Tibial nerve (tissue), 4 donors: ENCODE data around the gene STT3A. TPM values are rescaled to one million over a fixed set of nuclear protein-coding genes. Genes with fewer than 3 reads are reported as not detected.

Experiments
- DNase-seq, 2 donors: peaks; one replicate each; pipeline ENCODE4 v3.0.0-alpha.2; 2019; ENCODE audit warnings: low spot score in 2 of 2
- H3K27ac ChIP-seq, 4 donors: fragments of 200-600 bp; sonication (generic) in 3 of 4; one replicate each; pipeline ENCODE4 v1.5.1; 2017 to 2019; ENCODE audit warnings: mild to moderate bottlenecking in 1 of 4
- H3K27me3 ChIP-seq, 2 donors: fragments of 200-600 bp; sonication (generic) in 1 of 2; one replicate each; pipeline versions ENCODE4 v1.5.1 to v1.6.0; 2017 to 2019
- H3K36me3 ChIP-seq, 3 donors: fragments of 200-600 bp; sonication (generic); one replicate each; pipeline ENCODE4 v1.5.1; 2018 to 2019
- H3K4me1 ChIP-seq, 4 donors: fragments of 200-600 bp; sonication (generic) in 3 of 4; one replicate each; pipeline ENCODE4 v1.5.1; 2017 to 2019
- H3K4me3 ChIP-seq, 4 donors: fragments of 200-600 bp; sonication (generic) in 3 of 4; one replicate each; pipeline ENCODE4 v1.5.1; 2017 to 2019; ENCODE audit warnings: mild to moderate bottlenecking in 1 of 4, moderate library complexity in 1 of 4
- H3K9me3 ChIP-seq, 4 donors: fragments of 200-600 bp; sonication (generic) in 3 of 4; one replicate each; pipeline ENCODE4 v1.5.1; 2017 to 2019
- EP300 ChIP-seq, 2 donors: sonication (generic); formaldehyde crosslinking; IDR thresholded peaks; one replicate each; pipeline ENCODE4 v1.6.1; 2017; ENCODE audit warnings: antibody characterized with exemption in 2 of 2, mild to moderate bottlenecking in 1 of 2
- POLR2A ChIP-seq, 2 donors: fragments of 450-650 bp; IDR thresholded peaks; one replicate each; pipeline ENCODE4 v1.6.1; 2017; ENCODE audit warnings: antibody characterized with exemption in 2 of 2, mild to moderate bottlenecking in 2 of 2, moderate library complexity in 2 of 2
- WGBS, 2 donors: methylation state at CpG; one replicate each; pipeline ENCODE4 v1.1.5; 2018; 5-methylcytosine and 5-hydroxymethylcytosine counted together
- small RNA-seq: library from RNA; depleted of rRNA; stranded (forward); fragments of <200 nt; gene quantifications from one replicate; pipeline ENCODE3, GENCODE V24; 2016
- total RNA-seq, 4 donors: library from RNA; depleted of rRNA; stranded (reverse); fragments of >200 nt; gene quantifications; one replicate each; pipeline ENCODE4 v1.1.0, GENCODE V29; 2016
- TF ChIP-seq, protein P1 (sequence below), 5 experiments: fragments of 200-600 bp in 3 of 5; fragments of 450-650 bp in 2 of 5; sonication (generic) in 3 of 5; IDR thresholded peaks; one replicate each; pipeline ENCODE4 v1.5.1; 2016 to 2019; ENCODE audit warnings: antibody characterized with exemption in 5 of 5, mild to moderate bottlenecking in 3 of 5, moderate library complexity in 2 of 5

The STT3A gene
- total RNA-seq, 4 donors from 2014 or later = 54.8 to 172 (median 73.3) TPM

DNA sequence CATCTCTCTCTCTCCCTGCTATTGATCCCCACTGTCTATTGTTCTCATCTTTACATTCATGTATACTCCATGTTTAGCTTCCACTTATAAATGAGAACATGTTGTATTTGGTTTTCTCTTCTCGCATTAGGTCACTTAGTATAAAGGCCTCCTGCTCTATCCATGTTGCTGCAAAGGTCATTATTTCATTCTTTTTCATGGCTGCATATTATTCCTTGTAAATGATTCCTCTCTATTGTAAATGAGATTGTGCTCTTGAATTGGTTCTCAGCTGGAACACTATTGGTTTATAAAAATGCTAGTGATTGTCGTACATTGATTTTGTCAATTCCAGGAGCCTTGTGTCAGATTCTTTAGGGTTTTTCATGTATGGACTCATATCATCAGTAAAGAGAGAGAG is 74.5 kb downstream of the STT3A start:
- 94 to 99% methylated on average over 2 of the region's 2 CpGs for WGBS, 2 donors
- H3K36me3 ChIP-seq = no peaks in the 10 kb centered on the region
- H3K9me3 ChIP-seq = peaks cover 0 to 12% (median 4%) of the 10 kb centered on the region in 4 donors
- no peak overlapping the region for H3K27ac ChIP-seq
- DNase-seq = no peak
- H3K27me3 ChIP-seq = no peaks in the 10 kb centered on the region
- TF ChIP-seq, protein P1, sequence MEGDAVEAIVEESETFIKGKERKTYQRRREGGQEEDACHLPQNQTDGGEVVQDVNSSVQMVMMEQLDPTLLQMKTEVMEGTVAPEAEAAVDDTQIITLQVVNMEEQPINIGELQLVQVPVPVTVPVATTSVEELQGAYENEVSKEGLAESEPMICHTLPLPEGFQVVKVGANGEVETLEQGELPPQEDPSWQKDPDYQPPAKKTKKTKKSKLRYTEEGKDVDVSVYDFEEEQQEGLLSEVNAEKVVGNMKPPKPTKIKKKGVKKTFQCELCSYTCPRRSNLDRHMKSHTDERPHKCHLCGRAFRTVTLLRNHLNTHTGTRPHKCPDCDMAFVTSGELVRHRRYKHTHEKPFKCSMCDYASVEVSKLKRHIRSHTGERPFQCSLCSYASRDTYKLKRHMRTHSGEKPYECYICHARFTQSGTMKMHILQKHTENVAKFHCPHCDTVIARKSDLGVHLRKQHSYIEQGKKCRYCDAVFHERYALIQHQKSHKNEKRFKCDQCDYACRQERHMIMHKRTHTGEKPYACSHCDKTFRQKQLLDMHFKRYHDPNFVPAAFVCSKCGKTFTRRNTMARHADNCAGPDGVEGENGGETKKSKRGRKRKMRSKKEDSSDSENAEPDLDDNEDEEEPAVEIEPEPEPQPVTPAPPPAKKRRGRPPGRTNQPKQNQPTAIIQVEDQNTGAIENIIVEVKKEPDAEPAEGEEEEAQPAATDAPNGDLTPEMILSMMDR (IDR thresholded peaks at IDR 0.05) = no peak
- TF ChIP-seq EP300 (IDR thresholded peaks at IDR 0.05) (no peak), POLR2A (IDR thresholded peaks at IDR 0.05) (no peak)
- H3K4me1 ChIP-seq = no peaks in the 10 kb centered on the region
- no peak overlapping the region for H3K4me3 ChIP-seq

DNA sequence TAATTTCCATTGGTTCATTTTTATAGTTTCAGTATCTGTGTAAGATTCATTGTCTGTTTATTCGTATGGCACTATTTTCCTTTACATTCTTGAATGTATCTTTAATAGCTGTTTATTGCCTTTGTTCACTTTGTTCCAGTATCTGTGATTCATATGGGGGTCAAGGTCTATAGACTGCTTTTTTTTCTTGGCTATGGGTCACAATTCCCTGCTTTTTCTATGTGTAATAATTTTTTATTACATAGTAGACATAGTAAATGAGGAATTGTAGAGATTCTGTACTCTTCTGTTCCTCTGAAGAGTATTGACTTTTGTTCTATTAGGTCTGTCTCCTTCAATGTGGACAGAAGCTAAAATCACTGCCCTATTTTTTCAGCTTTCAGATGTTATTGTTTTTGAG is 77.5 kb downstream of the STT3A start:
- Histone ChIP-seq H3K9me3 (peaks cover 0 to 9% (median 3%) of the 10 kb centered on the region in 4 donors), H3K4me3 (no peak overlapping the region), H3K36me3 (no peaks in the 10 kb centered on the region), H3K27ac (no peak overlapping the region), H3K4me1 (no peaks in the 10 kb centered on the region), H3K27me3 (no peaks in the 10 kb centered on the region)
- 61 to 73% methylated on average over 1 of the region's 1 CpG for WGBS, 2 donors
- TF ChIP-seq, protein P1 (IDR thresholded peaks at IDR 0.05) = no peak
- TF ChIP-seq EP300 (IDR thresholded peaks at IDR 0.05) = no peak
- no peak for TF ChIP-seq POLR2A (IDR thresholded peaks at IDR 0.05)
- DNase-seq = no peak

DNA sequence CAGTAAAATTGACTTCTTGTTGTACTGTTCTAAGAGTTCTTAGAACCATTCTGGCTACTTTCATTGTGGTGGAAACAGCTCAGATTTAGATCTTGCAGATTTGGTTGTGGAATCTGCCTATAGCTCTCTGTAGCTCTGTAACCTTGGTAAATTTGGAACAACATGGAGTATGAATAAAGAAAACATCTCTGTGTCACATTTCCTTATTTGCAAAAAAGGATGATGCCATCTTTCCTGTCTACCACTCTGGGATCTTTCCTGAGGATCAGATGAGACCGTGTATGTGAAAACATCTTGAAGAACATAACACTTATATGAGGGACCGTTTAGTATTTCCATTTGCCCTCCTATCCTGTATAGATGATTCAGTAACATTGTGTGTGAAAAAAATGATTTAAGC is 78.9 kb downstream of the STT3A start:
- H3K27me3 ChIP-seq = no peaks in the 10 kb centered on the region
- no peaks in the 10 kb centered on the region for H3K36me3 ChIP-seq
- H3K4me1 ChIP-seq = no peaks in the 10 kb centered on the region
- peaks cover 0 to 2% (median under 1%) of the 10 kb centered on the region in 4 donors for H3K9me3 ChIP-seq
- TF ChIP-seq, protein P1 (IDR thresholded peaks at IDR 0.05) = no peak
- TF ChIP-seq EP300 (IDR thresholded peaks at IDR 0.05) = no peak
- TF ChIP-seq POLR2A (IDR thresholded peaks at IDR 0.05) = no peak
- H3K27ac ChIP-seq = no peak overlapping the region
- DNase-seq = no peak
- 86 to 88% methylated on average over 2 of the region's 2 CpGs for WGBS, 2 donors
- no peak overlapping the region for H3K4me3 ChIP-seq

Small RNA genes within 50 kb of the gene (small RNA-seq; reads per million reads assigned to genes)
- gene RNU2-35P (not detected), gene RNU6-1156P (not detected)

Other genes with a start within 250 kb of the STT3A start
- gene FEZ1, start 96.6 kb upstream of the STT3A start, total RNA-seq = 100 to 1,000 TPM in 1 of 4 donors, 10 to 100 TPM in 3; 73.8 to 109 (median 90.2) TPM
- 10 to 100 TPM; 59.8 to 88.5 (median 76.1) TPM for gene EI24, start 23.4 kb upstream of the STT3A start, total RNA-seq
- 1 to 10 TPM in 1 of 4 donors, under 1 TPM in 3; 0.60 to 1.5 (median 0.91) TPM for gene CHEK1, start 32.3 kb downstream of the STT3A start, total RNA-seq
- not detected for gene ACRV1, start 88.0 kb downstream of the STT3A start, total RNA-seq
- not detected for gene PATE1, start 153.4 kb downstream of the STT3A start, total RNA-seq
- gene PATE2, start 186.0 kb downstream of the STT3A start, total RNA-seq = not detected
- not detected for gene PATE3, start 195.3 kb downstream of the STT3A start, total RNA-seq
- not detected for gene PATE4, start 240.5 kb downstream of the STT3A start, total RNA-seq